Endothelial cell (in vitro differentiated cells): ENCODE results near the gene COBL. TPM values are rescaled to one million over a fixed set of nuclear protein-coding genes. Genes with fewer than 3 reads are reported as not detected.

Experiments
- DNase-seq: peaks from one replicate; pipeline ENCODE4 v3.0.0; 2021; ENCODE audit warnings: low spot score
- H3K27ac Mint-ChIP-seq: one replicate; pipeline ENCODE4 v1.8.0; 2021; ENCODE audit warnings: mixed read lengths, inconsistent platforms; ENCODE audit not compliant: unreplicated experiment
- H3K27me3 Mint-ChIP-seq: one replicate; pipeline ENCODE4 v1.8.0; 2021; ENCODE audit warnings: mild to moderate bottlenecking, moderate library complexity, mixed read lengths, inconsistent platforms; ENCODE audit not compliant: unreplicated experiment
- H3K36me3 Mint-ChIP-seq: one replicate; pipeline ENCODE4 v1.8.0; 2021; ENCODE audit warnings: mild to moderate bottlenecking, low read depth, mixed read lengths, inconsistent platforms; ENCODE audit not compliant: unreplicated experiment
- H3K4me1 Mint-ChIP-seq: one replicate; pipeline ENCODE4 v1.8.0; 2021; ENCODE audit warnings: mild to moderate bottlenecking, mixed read lengths, inconsistent platforms; ENCODE audit not compliant: unreplicated experiment
- H3K4me3 Mint-ChIP-seq: one replicate; pipeline ENCODE4 v1.8.0; 2021; ENCODE audit warnings: mild to moderate bottlenecking, mixed read lengths, inconsistent platforms; ENCODE audit not compliant: unreplicated experiment
- H3K9me3 Mint-ChIP-seq: one replicate; pipeline ENCODE4 v1.8.0; 2021; ENCODE audit warnings: mixed read lengths, inconsistent platforms; ENCODE audit not compliant: unreplicated experiment
- total RNA-seq: library from RNA; stranded (reverse); fragmentation: NEBNext Ultra II Directional; extraction: Animal tissue kit (Norgen Biotek cat#: 25700); gene quantifications from one replicate; pipeline ENCODE4 v1.2.1, GENCODE V29; 2021; ENCODE audit not compliant: unreplicated experiment
- TF ChIP-seq, protein P1 (sequence below): fragments of 200-600 bp; sonication (generic); IDR thresholded peaks from one replicate; pipeline ENCODE4 v1.5.0; 2021; ENCODE audit warnings: antibody characterized with exemption; ENCODE audit not compliant: unreplicated experiment

COBL gene
- total RNA-seq, 1 donor from 2014 or later, result 1.8 TPM

DNA sequence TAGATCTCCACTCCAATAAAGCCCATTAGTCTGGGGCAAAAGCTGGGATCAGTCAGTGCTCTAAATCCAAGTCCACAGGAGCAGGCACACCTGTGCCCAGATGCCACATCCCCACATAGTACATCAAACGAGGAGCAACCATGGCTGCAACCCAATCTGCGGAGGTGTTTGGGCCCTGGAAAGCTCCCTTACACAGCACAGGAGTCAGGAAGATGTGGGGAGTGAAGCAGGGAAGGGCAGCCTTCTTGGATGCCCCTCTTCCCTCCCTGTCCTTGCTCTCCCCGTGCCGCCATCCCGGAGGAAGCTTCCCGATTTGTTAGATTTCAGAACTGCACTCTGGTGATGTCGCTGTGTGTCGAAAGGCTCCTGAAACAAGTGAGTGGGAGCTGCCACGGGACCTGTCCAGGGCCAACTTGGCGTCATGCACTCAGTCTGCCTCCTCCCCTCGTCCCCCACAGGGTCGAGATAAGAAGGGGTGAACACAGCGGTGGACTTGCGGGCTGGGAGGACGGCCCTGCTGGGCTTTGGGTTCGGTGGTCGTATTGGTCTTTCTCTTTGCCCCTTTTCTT, 303.3 kb downstream of the COBL start:
- H3K4me3 Mint-ChIP-seq, result no peak overlapping the region
- peaks cover 7% of the 10 kb centered on the region for H3K4me1 Mint-ChIP-seq
- peaks cover 10% of the 10 kb centered on the region for H3K27me3 Mint-ChIP-seq
- H3K36me3 Mint-ChIP-seq, result peaks cover 4% of the 10 kb centered on the region
- no peak for DNase-seq
- no peak overlapping the region for H3K27ac Mint-ChIP-seq
- H3K9me3 Mint-ChIP-seq, result no peaks in the 10 kb centered on the region
- TF ChIP-seq, protein P1, sequence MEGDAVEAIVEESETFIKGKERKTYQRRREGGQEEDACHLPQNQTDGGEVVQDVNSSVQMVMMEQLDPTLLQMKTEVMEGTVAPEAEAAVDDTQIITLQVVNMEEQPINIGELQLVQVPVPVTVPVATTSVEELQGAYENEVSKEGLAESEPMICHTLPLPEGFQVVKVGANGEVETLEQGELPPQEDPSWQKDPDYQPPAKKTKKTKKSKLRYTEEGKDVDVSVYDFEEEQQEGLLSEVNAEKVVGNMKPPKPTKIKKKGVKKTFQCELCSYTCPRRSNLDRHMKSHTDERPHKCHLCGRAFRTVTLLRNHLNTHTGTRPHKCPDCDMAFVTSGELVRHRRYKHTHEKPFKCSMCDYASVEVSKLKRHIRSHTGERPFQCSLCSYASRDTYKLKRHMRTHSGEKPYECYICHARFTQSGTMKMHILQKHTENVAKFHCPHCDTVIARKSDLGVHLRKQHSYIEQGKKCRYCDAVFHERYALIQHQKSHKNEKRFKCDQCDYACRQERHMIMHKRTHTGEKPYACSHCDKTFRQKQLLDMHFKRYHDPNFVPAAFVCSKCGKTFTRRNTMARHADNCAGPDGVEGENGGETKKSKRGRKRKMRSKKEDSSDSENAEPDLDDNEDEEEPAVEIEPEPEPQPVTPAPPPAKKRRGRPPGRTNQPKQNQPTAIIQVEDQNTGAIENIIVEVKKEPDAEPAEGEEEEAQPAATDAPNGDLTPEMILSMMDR, result no peak

DNA sequence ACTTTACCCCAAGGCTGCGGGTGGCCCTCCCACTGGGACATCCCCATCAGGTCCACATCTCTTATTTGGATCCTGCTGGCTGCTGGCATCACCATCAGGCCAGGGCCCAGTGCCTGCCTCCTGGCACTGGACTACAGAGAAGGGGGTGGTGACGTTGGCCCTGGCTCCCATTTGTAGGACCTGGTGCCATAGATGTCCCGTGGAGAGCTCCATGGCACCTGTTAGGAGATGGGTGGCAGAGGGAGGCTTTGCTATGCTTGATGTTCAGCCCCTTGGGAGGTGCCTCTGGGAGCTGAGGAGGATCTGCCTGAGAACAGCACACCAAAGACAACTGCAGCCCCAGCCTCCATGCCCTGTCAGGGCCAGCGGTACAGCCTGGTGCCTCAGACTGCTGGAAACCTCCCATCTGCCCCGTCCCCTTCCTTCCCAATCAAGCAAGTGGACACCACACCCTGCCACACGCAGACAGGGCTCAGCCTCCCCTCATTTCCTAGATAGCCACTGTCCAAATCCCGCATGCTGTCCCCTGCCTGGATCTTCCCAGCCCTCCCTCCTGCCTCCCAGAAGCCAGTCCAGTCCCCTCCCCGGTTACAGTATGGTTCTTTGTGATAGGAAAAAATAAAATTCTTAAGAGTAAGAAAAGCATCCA, 303.9 kb downstream of the COBL start:
- Mint-ChIP-seq H3K4me3 (no peak overlapping the region), H3K36me3 (peaks cover 4% of the 10 kb centered on the region), H3K27ac (no peak overlapping the region), H3K4me1 (peaks cover 7% of the 10 kb centered on the region), H3K9me3 (no peaks in the 10 kb centered on the region), H3K27me3 (peaks cover 8% of the 10 kb centered on the region)
- TF ChIP-seq, protein P1, result no peak
- no peak for DNase-seq

DNA sequence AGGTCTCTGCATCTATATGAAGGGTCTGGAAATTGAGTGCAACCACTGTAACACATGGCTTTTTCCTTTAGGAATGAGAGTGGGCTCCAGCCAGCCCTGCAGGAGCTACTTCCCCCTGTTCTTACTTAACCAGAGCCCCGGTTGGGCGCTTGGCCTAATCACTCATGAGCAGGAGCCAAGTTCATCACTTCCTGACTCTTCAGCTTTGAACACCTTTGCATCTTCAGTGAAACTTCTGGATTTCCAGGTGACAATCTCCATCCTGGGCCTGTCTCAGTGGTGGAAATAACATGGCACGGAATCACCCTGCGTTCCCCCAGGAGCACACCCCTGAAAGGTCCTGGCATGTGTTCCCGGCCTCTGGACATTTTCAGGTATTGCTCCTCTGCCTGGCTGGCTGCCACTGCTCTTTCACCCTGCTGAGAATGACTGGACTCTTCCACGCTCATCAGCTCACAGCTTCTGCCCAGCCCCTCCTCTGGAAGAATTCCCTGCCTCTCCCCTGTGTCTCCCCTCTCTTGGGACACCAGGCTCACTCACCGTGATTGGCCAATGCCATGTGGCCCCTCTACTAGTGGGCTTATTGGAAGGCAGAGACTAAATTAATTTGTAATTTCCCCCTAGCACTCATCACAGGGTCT, 304.8 kb downstream of the COBL start:
- H3K27ac Mint-ChIP-seq, result no peak overlapping the region
- H3K9me3 Mint-ChIP-seq, result no peaks in the 10 kb centered on the region
- peaks cover 7% of the 10 kb centered on the region for H3K4me1 Mint-ChIP-seq
- TF ChIP-seq, protein P1, result no peak
- peaks cover 4% of the 10 kb centered on the region for H3K36me3 Mint-ChIP-seq
- no peak overlapping the region for H3K4me3 Mint-ChIP-seq
- peaks cover 8% of the 10 kb centered on the region for H3K27me3 Mint-ChIP-seq
- no peak for DNase-seq

DNA sequence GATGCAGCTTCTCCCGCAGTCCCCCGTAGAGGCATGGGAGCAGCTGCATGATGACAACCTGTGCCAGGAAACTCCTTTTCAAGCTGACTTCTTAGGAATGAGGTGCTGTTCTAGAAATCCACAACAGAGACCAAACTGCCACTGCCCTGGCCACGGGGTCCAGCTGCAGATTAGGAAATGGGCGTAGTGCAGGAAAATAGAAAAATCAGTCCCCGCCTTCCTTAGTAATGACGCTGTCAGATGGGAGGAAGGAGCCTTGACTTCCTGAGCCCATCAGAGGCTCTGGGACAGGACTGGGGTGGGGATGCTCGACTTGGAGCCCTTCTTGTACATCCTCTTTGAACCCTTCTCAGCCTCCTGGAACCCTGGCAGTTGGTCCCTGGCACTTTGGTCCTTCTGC, 306.1 kb downstream of the COBL start:
- DNase-seq, result no peak
- TF ChIP-seq, protein P1, result no peak
- Mint-ChIP-seq H3K36me3 (peaks cover 4% of the 10 kb centered on the region), H3K9me3 (no peaks in the 10 kb centered on the region), H3K4me1 (peaks cover 7% of the 10 kb centered on the region), H3K27ac (no peak overlapping the region), H3K27me3 (peaks cover 8% of the 10 kb centered on the region), H3K4me3 (no peak overlapping the region)
